HEK293 (cell line): ENCODE data around the gene GRAMD1B.

Source experiments
- CTCF ChIP-seq: fragments of 450-650 bp; formaldehyde crosslinking; IDR thresholded peaks from 2 replicates; pipeline ENCODE4 v1.5.1; 2016; ENCODE audit warnings: missing biosample characterization, missing genetic modification characterization
- KLF1 ChIP-seq: fragments of 450-650 bp; formaldehyde crosslinking; IDR thresholded peaks from 2 replicates; pipeline ENCODE4 v1.5.1; 2016; ENCODE audit warnings: missing biosample characterization, missing genetic modification characterization
- REST ChIP-seq: fragments of 450-650 bp; formaldehyde crosslinking; IDR thresholded peaks from 2 replicates; pipeline ENCODE4 v1.5.1; 2016; ENCODE audit warnings: missing biosample characterization, missing genetic modification characterization
- SP3 ChIP-seq: fragments of 450-650 bp; formaldehyde crosslinking; IDR thresholded peaks from 2 replicates; pipeline ENCODE4 v1.5.1; 2016; ENCODE audit warnings: missing biosample characterization, missing genetic modification characterization
- TCF7L2 ChIP-seq: IDR thresholded peaks from 2 replicates; pipeline ENCODE4 v1.6.1; 2011; ENCODE audit warnings: low read depth, mild to moderate bottlenecking, inconsistent platforms, low read length, moderate library complexity, borderline replicate concordance
- ZBTB6 ChIP-seq: fragments of 450-650 bp; formaldehyde crosslinking; IDR thresholded peaks from 2 replicates; pipeline ENCODE4 v1.5.1; 2017; ENCODE audit warnings: missing biosample characterization, missing genetic modification characterization
- ZNF146 ChIP-seq: fragments of 450-650 bp; formaldehyde crosslinking; IDR thresholded peaks from 2 replicates; pipeline ENCODE4 v1.5.1; 2016; ENCODE audit warnings: missing biosample characterization, missing genetic modification characterization
- ZNF426 ChIP-seq: fragments of 450-650 bp; formaldehyde crosslinking; IDR thresholded peaks from 2 replicates; pipeline ENCODE4 v1.5.1; 2017; ENCODE audit warnings: missing biosample characterization, missing genetic modification characterization, mild to moderate bottlenecking, inconsistent platforms, moderate library complexity
- ZNF449 ChIP-seq: fragments of 450-650 bp; formaldehyde crosslinking; IDR thresholded peaks from 2 replicates; pipeline ENCODE4 v1.5.1; 2017; ENCODE audit warnings: missing biosample characterization, mild to moderate bottlenecking, missing genetic modification characterization, moderate library complexity
- ZNF501 ChIP-seq: fragments of 450-650 bp; formaldehyde crosslinking; IDR thresholded peaks from 2 replicates; pipeline ENCODE4 v1.5.1; 2016; ENCODE audit warnings: missing biosample characterization, missing genetic modification characterization
- ZNF626 ChIP-seq: fragments of 450-650 bp; sonication (Bioruptor Pico); formaldehyde crosslinking; IDR thresholded peaks from 2 replicates; pipeline ENCODE4 v1.5.1; 2018; ENCODE audit warnings: missing biosample characterization, missing genetic modification characterization, inconsistent platforms
- TF ChIP-seq, protein P1 (sequence below): fragments of 450-650 bp; formaldehyde crosslinking; IDR thresholded peaks from 2 replicates; pipeline ENCODE4 v1.5.1; 2016; ENCODE audit warnings: missing biosample characterization, missing genetic modification characterization
- TF ChIP-seq, protein P2 (sequence below): fragments of 450-650 bp; formaldehyde crosslinking; IDR thresholded peaks from 2 replicates; pipeline ENCODE4 v1.5.1; 2016; ENCODE audit warnings: missing biosample characterization, missing genetic modification characterization

DNA sequence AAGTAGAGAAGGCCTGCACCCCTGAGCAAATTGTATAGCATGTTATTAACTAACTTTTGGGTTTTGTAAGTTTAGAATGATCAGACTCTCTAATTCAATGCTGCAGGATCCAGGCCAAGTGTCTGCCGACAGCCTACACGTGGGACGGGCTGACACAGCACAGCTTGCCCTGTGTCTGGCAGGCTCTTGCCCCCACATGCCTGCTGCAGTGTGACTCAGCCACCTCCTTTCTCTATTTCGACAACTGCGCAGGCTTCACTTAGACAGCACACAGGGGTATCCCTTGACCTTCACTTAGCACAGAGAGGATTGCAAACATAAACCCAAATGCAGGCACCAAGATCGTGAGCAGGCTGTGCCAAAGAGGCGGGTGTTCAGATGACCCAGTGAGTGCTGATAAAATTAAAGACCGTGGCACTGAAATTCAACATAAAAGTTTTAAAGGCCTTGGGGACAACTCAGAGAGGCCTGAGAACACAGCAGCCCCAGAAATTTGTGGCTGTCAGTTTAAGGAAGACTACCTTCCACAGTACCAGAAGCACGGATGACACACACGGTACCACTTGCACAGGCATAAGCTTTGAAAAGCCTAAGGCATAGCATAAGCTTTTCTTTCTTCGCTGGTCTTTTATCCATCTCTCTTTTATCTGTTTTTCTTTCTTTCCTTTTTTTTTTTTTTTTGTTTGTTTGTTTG lies 186.6 kb downstream of the GRAMD1B start:
- TF ChIP-seq TCF7L2 (no peak), CTCF (no peak), ZNF146 (tag by site-specific recombination) (no peak), ZBTB6 (tag by site-specific recombination) (no peak), SP3 (tag by site-specific recombination) (no peak), REST (tag by site-specific recombination) (no peak), ZNF626 (no peak), ZNF501 (tag by site-specific recombination) (no peak), KLF1 (no peak), ZNF449 (tag by site-specific recombination) (no peak), ZNF426 (tag by site-specific recombination) (no peak)
- TF ChIP-seq, protein P1, sequence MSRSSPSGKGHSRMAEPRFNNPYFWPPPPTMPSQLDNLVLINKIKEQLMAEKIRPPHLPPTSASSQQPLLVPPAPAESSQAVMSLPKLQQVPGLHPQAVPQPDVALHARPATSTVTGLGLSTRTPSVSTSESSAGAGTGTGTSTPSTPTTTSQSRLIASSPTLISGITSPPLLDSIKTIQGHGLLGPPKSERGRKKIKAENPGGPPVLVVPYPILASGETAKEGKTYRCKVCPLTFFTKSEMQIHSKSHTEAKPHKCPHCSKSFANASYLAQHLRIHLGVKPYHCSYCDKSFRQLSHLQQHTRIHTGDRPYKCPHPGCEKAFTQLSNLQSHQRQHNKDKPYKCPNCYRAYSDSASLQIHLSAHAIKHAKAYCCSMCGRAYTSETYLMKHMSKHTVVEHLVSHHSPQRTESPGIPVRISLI (tag by site-specific recombination), result no peak
- TF ChIP-seq, protein P2, sequence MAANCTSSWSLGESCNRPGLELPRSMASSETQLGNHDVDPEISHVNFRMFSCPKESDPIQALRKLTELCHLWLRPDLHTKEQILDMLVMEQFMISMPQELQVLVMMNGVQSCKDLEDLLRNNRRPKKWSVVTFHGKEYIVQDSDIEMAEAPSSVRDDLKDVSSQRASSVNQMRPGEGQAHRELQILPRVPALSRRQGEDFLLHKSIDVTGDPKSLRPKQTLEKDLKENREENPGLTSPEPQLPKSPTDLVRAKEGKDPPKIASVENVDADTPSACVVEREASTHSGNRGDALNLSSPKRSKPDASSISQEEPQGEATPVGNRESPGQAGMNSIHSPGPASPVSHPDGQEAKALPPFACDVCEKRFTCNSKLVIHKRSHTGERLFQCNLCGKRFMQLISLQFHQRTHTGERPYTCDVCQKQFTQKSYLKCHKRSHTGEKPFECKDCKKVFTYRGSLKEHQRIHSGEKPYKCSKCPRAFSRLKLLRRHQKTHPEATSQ (tag by site-specific recombination), result no peak
